Germinal center (tissue), 1 donor: ENCODE data around the gene ATP4A.

Source experiments
- DNase-seq: peaks from one replicate; pipeline ENCODE4 v3.0.0; 2012; ENCODE audit warnings: mixed read lengths, low spot score

ATP4A gene

GRCh38 chr19:35565016-35565856, 1.8 kb upstream of the ATP4A start:
- DNase-seq = no peak

DNA sequence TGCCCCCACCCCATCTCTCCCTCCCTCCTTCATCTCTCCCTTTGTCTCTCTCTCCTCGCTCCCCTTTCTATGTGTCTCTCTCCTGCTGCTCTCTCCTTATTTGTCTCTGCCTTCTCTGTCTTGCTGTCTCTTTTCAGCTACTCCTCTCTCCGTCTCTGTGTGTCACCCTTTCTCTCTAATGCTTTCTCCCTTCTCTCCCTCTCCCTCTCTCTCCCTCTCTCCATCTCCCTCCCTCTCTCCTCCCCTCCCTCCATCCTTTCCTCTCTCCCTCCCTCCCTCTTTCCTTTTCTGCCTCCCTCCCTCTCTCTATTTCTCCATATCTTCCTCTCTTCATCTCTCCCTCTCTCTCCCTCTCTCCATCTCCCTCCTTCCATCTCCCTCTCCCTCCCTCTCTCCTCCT, 682 bp downstream of the ATP4A start:
- DNase-seq = no peak

GRCh38 chr19:35562336-35562735, 1.1 kb downstream of the ATP4A start:
- DNase-seq = no peak

- DNase-seq = no peak
Observed at GRCh38 chr19:35561436-35561835, 2.0 kb downstream of the ATP4A start.

DNA sequence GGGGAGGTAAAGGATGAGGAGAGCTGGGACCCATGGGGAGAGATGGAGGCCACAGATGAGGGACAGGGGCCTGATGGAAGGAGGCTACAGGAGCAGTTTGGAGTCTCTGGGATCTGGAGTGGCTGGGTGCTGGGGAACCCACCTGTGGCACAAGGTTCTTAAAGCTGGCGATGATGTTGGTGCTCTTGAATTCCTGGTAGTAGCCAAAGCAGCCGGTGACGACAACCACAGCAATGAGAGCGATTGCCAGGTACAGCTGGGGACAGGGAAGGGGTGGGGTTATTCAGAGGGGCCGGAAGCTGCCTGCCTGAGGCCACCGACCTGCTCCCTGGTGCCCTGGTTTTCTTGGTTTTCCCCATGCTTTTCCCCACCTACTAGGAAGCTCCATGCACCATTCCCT, 2.8 kb downstream of the ATP4A start:
- no peak for DNase-seq

DNA sequence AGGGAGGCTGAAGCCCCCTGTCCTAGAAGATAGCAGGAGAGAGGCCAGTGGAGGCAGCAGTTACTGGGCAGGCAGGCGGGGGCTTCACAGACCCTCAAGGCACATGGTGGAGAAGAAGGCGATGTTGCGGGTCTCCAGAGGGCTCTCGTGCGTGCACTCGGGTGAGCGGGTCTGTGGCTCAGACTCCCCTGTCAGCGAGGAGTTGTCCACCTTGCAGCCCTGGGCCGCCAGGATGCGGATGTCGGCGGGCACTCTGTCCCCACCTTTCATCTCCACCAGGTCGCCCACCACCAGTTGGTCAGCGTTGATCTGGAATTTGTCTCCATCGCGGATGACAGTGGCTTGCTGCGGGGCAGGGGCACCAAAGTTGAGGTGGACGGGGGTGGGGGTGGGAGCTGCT, 3.2 kb downstream of the ATP4A start:
- no peak for DNase-seq

DNA sequence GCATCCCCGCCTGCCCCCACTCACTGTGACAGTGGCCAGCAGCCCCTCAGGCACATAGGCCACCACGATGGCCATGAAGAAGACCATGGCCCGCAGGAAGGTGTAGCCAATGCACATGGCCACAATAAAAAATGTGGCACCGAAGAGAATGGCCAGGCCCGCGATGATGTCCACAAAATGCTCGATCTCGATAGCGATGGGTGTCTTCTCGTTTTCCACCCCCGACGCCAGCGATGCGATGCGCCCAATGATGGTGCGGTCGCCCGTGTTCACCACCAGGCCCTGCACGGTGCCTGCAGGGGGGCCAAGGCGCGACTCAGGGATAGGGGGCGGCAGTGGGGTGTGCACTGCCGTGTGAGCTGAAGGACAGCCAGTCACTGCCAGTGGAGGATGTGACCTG, 3.7 kb downstream of the ATP4A start:
- no peak for DNase-seq

GRCh38 chr19:35559281-35559659, 4.2 kb downstream of the ATP4A start:
- DNase-seq = no peak

DNA sequence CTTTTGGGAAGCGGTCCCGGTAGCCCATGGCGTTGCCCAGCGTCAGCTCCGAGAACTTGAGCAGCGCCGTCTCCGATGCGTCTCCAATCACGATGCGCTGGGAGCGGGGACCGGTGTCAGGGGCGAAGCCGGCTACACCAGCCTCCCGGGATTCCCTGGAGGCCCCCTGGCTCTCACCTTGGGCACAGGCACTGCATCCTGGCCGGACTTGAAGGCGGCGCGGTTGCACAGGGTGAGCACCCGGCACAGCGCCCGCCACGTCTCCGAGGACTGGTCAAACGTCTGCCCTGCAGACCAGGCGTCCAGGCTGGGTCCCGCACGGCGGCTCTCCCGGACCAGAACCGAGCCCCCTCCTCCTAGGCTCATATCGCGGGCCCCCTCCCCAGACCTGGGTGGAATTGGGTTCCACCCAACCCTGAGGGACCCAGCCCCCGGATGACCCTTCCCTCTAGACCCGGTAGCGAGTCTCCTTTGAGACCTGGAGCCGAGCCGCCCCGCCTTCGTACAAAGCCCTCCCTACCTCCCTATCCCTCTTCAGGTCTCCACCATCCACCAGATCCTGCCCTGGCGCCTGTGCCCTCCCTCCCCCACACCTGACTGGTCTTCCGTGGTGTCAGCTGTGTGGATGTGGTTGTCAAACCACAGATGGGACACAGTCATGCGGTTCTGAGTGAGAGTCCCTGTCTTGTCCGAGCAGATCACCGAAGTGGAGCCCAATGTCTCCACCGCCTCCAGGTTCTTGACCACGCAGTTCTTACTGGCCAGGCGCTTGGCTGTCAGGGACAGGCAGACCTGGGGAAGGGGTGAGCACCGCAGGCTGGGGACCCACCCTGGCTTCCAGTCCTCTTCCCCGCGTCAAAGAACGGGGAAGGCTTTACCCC, 4.8 kb downstream of the ATP4A start:
- no peak for DNase-seq

- DNase-seq = peak; percentile 71
Observed at GRCh38 chr19:35557539-35558399, 5.7 kb downstream of the ATP4A start.

GRCh38 chr19:35556846-35557538, 6.5 kb downstream of the ATP4A start:
- DNase-seq = no peak

DNA sequence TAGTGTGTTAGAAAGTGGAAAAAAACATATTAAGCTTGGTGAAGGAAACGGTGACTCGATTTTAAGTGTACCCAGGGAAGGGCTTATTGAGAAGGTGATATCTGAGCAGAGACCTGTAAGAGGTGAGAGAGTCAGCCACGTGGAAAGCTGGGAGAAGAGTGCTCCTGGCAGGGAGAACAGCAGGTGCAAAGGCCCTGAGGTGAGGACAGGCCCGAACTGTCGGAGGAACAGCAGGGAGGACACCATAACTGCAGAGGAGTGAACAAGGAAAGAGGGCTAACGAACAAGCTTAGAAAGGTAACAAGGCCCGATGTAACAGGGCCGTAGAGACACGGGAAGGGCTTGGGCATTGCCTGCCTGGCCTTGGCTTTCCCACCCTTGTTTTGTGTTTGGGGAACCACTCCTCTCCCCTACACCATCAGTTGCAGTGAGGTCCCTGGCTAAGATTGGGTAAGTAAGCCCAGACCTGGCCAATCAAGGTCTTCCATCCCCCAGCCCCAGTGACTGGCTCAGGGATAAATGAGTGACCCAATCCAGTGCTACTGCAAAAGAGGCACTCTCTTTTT, 7.3 kb downstream of the ATP4A start:
- no peak for DNase-seq

DNA sequence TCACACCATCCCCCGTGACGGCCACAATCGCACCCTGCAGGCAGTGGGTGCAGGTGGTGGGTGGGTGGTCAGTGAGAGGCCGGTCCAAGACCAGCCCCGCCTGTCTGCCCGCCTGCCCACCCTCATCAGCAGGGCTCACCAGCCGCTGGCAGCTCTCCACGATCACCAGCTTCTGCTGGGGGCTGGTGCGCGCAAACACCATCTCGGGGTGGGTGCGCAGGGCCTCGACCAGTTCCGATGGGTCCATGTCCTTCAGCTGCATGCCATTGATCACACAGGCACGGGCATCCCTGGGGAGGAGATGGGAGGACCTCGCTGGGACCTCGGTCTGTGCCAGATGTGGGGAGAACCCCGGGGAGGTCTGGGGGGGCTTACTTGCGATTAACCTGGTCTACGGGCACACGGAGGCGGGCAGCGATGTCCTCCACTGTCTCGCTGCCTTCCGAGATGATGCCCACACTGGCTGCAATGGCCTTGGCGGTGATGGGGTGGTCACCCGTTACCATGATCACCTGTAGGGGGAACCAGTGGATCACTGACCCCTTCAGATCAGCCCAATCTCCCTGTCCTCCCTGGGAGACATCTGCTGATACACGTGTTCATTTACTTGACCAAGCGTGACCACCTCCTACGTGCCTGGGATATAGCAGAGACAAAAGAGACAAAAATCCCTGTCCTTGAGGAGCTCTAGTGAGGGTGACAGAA, 8.0 kb downstream of the ATP4A start:
- no peak for DNase-seq

DNA sequence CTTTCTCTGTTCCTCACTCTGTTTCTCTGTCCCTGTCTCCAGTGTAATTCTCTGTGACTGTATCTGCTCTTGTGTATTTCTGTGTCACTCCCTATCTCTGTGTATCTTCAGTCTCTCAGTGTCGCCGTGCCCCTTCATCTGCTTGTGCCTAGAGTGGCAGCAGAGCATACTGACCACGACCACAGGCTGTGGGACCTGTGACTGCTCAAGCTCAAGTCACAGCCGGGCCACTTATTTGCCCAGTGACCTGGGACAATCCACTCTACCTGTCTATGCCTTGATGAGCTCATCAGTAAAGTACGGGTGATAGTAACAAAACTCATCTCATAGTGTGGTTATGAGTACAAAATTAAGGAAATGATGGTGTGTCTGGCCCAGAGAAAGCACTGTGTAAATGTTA, 9.4 kb downstream of the ATP4A start:
- DNase-seq = no peak

- no peak for DNase-seq
Observed at GRCh38 chr19:35553385-35554000, 10.0 kb downstream of the ATP4A start.

GRCh38 chr19:35552534-35553384, 10.7 kb downstream of the ATP4A start:
- no peak for DNase-seq

GRCh38 chr19:35551091-35551810, 12.2 kb downstream of the ATP4A start:
- no peak for DNase-seq

DNA sequence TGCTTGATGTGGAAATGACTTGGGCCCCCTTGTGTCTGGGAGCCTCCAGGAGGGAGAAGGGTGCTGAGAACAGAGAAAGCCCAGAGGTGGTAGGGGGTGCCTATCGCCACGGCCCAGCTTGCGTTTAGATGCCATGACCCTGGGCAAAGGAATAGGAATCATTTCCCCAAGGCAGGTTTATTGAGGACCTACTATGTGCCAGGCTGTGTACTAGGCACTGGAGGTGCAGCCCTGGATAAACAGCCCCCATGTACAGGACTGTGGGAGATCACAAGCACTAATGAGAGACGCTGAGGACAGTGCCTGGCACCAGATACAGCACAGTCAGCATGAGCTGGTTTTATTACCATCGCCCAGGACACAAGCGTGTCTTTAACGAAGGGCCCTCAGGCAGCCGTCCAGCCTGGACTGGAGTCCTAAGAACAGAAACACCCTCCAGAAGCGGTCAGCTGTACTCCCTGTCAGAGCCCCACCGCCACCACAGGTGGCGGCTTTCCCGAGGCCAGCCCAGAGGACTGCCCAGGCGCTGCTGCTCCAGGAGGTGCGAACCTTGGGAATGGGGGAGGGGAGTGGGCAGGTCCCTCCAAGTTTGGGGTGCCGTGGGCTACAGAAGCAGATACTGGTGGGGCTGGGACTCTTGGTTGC, 13.5 kb downstream of the ATP4A start:
- no peak for DNase-seq
